MG63 (cell line): Measurements from ENCODE around the gene PIP4K2C. TPM values are rescaled to one million over a fixed set of nuclear protein-coding genes. Genes with fewer than 3 reads are reported as not detected.
"Not testable (repeated sequence)": the region's sequence is repeated elsewhere in the genome, so short reads cannot be mapped to it uniquely, and the experiment has no call there.

Source experiments
- DNase-seq: peaks from one replicate; pipeline ENCODE4 v3.0.0-alpha.2; 2020
- H3K27me3 ChIP-seq: fragments of 250-450 bp; sonication (Bioruptor Pico); 2 replicates; pipeline ENCODE4 v1.5.1; 2020; ENCODE audit warnings: mild to moderate bottlenecking, moderate library complexity
- H3K36me3 ChIP-seq: fragments of 250-450 bp; sonication (Bioruptor Pico); 2 replicates; pipeline ENCODE4 v1.5.1; 2020; ENCODE audit warnings: mild to moderate bottlenecking, moderate library complexity
- H3K4me3 ChIP-seq: fragments of 250-450 bp; sonication (Bioruptor Pico); 2 replicates; pipeline ENCODE4 v1.5.1; 2020; ENCODE audit warnings: mild to moderate bottlenecking, moderate library complexity
- H3K9me3 ChIP-seq: fragments of 250-450 bp; sonication (Bioruptor Pico); 2 replicates; pipeline ENCODE4 v1.5.1; 2020; ENCODE audit warnings: mild to moderate bottlenecking, moderate library complexity
- total RNA-seq: library from RNA; depleted of rRNA; stranded (reverse); fragments of >200 nt; shearing (Covaris generic); gene quantifications from 2 replicates; pipeline ENCODE4 v1.2.3, GENCODE V29; 2014; ENCODE audit warnings: low replicate concordance

PIP4K2C gene
- total RNA-seq, 1 experiment from 2014 or later: 16.3 TPM

GRCh38 chr12:57611108-57611826, 20.3 kb downstream of the PIP4K2C start, which contains the start of gene ARHGEF25:
Gene ARHGEF25 (plus strand): TSS chr12:57611435. CDS start chr12:57611895, 460 bp downstream.
- no peaks in the 10 kb centered on the region for H3K9me3 ChIP-seq
- DNase-seq: peak; percentile 75
- H3K4me3 ChIP-seq: peak within 1 kb of the TSS; percentile 81
- peaks cover 3% of the 10 kb centered on the region; the same call in 1 of the 2 replicates for H3K36me3 ChIP-seq
- H3K27me3 ChIP-seq: no peaks in the 10 kb centered on the region

- Histone ChIP-seq H3K36me3 (peaks cover 4% of the 10 kb centered on the region; the same call in 1 of the 2 replicates), H3K27me3 (no peaks in the 10 kb centered on the region), H3K9me3 (no peaks in the 10 kb centered on the region), H3K4me3 (peak overlapping the region; percentile 81)
- no peak for DNase-seq
Observed at GRCh38 chr12:57611827-57612710, 21.1 kb downstream of the PIP4K2C start.

GRCh38 chr12:57612711-57613426, 21.9 kb downstream of the PIP4K2C start:
- Histone ChIP-seq H3K4me3 (no peak overlapping the region), H3K9me3 (no peaks in the 10 kb centered on the region), H3K27me3 (no peaks in the 10 kb centered on the region), H3K36me3 (peaks cover 4% of the 10 kb centered on the region; the same call in 1 of the 2 replicates)
- no peak for DNase-seq

- Histone ChIP-seq H3K9me3 (no peaks in the 10 kb centered on the region), H3K4me3 (no peak overlapping the region), H3K36me3 (peaks cover 4% of the 10 kb centered on the region; the same call in 1 of the 2 replicates), H3K27me3 (no peaks in the 10 kb centered on the region)
- DNase-seq: no peak
Observed at GRCh38 chr12:57613427-57614109, 22.6 kb downstream of the PIP4K2C start.

- no peak overlapping the region for H3K4me3 ChIP-seq
- no peaks in the 10 kb centered on the region for H3K27me3 ChIP-seq
- no peak for DNase-seq
- H3K9me3 ChIP-seq: no peaks in the 10 kb centered on the region
- peaks cover 4% of the 10 kb centered on the region; the same call in 1 of the 2 replicates for H3K36me3 ChIP-seq
Observed at GRCh38 chr12:57614178-57614947, 23.4 kb downstream of the PIP4K2C start.

GRCh38 chr12:57614948-57615500, 24.0 kb downstream of the PIP4K2C start:
- Histone ChIP-seq H3K36me3 (peaks cover 4% of the 10 kb centered on the region; the same call in 1 of the 2 replicates), H3K4me3 (no peak overlapping the region), H3K27me3 (no peaks in the 10 kb centered on the region), H3K9me3 (no peaks in the 10 kb centered on the region)
- DNase-seq: no peak

GRCh38 chr12:57615637-57616036, 24.6 kb downstream of the PIP4K2C start:
- no peak overlapping the region for H3K4me3 ChIP-seq
- H3K27me3 ChIP-seq: no peaks in the 10 kb centered on the region
- peaks cover 4% of the 10 kb centered on the region; the same call in 1 of the 2 replicates for H3K36me3 ChIP-seq
- no peak for DNase-seq
- no peaks in the 10 kb centered on the region for H3K9me3 ChIP-seq

- Histone ChIP-seq H3K9me3 (no peaks in the 10 kb centered on the region), H3K27me3 (no peaks in the 10 kb centered on the region), H3K4me3 (no peak overlapping the region), H3K36me3 (peaks cover 4% of the 10 kb centered on the region; the same call in 1 of the 2 replicates)
- DNase-seq: peak; percentile 78
Observed at GRCh38 chr12:57616383-57617101, 25.6 kb downstream of the PIP4K2C start.

GRCh38 chr12:57617942-57618341, 26.9 kb downstream of the PIP4K2C start:
- peaks cover 4% of the 10 kb centered on the region; the same call in 1 of the 2 replicates for H3K36me3 ChIP-seq
- no peak overlapping the region for H3K4me3 ChIP-seq
- H3K9me3 ChIP-seq: no peaks in the 10 kb centered on the region
- H3K27me3 ChIP-seq: no peaks in the 10 kb centered on the region
- DNase-seq: no peak

GRCh38 chr12:57618431-57618830, 27.4 kb downstream of the PIP4K2C start:
- not testable (repeated sequence) for H3K27me3 ChIP-seq, H3K9me3 ChIP-seq, DNase-seq, H3K4me3 ChIP-seq, H3K36me3 ChIP-seq

GRCh38 chr12:57618966-57619433, 28.0 kb downstream of the PIP4K2C start:
- Histone ChIP-seq H3K9me3 (no peaks in the 10 kb centered on the region), H3K4me3 (no peak overlapping the region), H3K36me3 (peaks cover 4% of the 10 kb centered on the region; the same call in 1 of the 2 replicates), H3K27me3 (no peaks in the 10 kb centered on the region)
- no peak for DNase-seq

- Histone ChIP-seq H3K27me3 (no peaks in the 10 kb centered on the region), H3K36me3 (peaks cover 4% of the 10 kb centered on the region; the same call in 1 of the 2 replicates), H3K9me3 (no peaks in the 10 kb centered on the region), H3K4me3 (no peak overlapping the region)
- no peak for DNase-seq
Observed at GRCh38 chr12:57619434-57620244, 28.6 kb downstream of the PIP4K2C start.

GRCh38 chr12:57620245-57620935, 29.4 kb downstream of the PIP4K2C start:
- H3K9me3 ChIP-seq: no peaks in the 10 kb centered on the region
- no peaks in the 10 kb centered on the region for H3K27me3 ChIP-seq
- 0 out of 2 replicates have a peak, but pooled peaks cover 2% of the 10 kb centered on the region for H3K36me3 ChIP-seq
- no peak for DNase-seq
- no peak overlapping the region for H3K4me3 ChIP-seq
